Measurements from ENCODE around the gene AP5M1. TPM values are rescaled to one million over a fixed set of nuclear protein-coding genes. Genes with fewer than 3 reads are reported as not detected.
A peak's percentile ranks its signal among the peaks of the same experiment; 100 is the strongest.
"Not testable (repeated sequence)": the region's sequence is repeated elsewhere in the genome, so short reads cannot be mapped to it uniquely, and the experiment has no call there.

AP5M1 gene
- total RNA-seq, 1 experiment from 2014 or later = 23.1 TPM

DNA sequence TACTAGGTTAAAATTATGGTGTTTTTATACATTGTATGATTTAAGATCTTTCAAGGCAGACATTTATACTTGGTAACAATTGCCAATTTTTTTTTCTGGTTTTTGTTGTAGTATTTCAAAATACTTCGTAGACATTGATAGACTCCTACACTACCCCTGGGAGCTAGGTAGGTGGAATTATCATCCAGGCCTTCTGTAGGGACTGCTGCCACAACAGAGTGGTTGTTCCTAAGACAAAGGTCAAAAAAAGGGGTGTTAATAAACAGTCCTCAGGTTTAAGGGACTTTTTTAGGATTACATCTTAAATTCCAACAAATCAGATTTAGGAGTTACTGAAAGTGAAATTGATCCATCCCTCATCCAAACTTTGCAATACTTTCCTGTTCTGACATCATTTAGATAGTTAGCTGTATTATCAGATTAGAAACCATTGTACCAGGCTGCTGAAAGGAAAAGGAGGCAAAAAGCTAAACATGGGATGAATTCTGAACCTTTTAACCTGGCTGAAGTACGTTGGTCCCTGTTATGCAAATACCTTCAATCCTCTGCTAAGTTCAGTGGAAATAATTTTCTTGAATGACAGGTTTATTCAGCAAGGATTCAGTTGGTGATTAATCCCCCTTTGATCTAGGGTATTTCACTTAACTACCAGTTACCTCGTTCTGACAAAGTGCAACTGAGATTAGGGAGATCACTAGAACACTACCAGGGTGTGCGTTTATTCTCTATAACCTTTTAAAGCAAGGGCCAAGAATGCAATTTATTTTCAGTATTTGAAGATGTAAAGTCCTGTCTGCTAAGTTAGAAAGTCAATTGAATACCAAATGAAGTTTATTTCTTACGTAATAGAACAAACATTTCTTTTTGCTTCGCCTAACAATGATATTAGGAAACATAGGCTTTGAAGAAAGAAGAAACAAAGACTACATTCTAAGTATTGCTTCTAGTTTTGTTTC, 23.2 kb downstream of the AP5M1 start:
- DNase-seq (ENCODE audit: low read depth) = no peak

DNA sequence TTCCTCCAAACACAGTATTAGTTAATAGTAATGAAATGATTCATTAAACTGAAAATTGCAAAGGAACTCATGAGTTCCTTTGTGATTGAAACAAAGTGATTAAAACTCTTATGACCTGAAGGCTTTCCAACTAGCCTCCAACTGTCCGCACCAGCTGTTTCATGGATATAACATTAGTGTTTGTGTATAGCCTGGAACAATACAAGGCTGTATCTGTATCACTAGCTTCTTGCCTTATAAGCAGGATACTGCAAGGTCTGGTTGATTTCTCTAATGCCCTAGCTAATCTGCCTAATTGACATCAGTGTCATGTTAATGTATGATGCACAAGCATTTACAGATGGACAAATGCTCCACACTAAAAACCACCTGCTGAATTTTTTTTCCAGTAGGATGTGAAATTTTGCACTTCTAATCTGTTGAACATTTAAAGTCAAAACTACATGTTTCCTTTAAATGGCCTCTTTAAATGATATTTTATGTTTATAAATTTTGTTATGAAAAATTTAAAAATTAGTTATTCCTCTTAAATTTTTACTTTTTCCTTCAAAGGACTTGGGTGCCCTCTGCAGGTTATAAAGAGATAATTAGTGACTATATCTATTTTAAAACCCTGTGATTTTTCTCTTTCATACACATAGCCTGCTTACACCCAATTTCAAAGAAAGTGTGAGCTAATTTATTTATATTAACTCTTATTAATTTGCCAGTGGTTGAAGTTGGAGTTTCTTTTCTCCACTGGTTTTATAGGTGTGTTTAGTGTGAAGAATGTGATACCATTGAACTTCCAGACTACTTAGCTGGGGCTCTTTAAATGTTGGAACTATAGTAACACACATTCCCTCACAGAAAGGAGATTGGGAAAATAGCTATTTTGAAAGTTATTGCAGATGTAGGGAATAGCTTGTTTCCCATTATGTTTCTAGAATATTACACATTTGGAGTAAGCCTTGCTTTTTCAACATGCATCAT, 25.4 kb downstream of the AP5M1 start:
- DNase-seq (ENCODE audit: low read depth) = no peak

DNA sequence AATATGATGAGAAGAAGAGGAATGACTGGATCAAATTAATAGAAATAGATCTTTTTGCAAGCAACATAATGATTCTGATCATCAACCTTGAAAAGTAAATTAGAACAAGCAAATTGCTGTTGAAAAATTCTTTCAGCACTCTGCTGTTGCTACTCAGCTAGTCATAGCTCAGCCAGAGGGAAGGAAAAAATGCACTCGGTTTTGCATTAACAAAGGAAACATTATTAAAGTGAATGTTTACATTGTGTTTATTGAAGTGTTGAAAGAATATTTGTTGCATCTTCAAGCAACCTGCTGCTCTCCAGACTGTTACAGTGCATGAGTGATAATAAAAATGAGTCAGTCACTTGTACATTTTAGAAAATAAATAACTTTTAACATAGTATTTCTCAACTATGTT, 26.5 kb downstream of the AP5M1 start:
- DNase-seq (ENCODE audit: low read depth) = no peak

DNA sequence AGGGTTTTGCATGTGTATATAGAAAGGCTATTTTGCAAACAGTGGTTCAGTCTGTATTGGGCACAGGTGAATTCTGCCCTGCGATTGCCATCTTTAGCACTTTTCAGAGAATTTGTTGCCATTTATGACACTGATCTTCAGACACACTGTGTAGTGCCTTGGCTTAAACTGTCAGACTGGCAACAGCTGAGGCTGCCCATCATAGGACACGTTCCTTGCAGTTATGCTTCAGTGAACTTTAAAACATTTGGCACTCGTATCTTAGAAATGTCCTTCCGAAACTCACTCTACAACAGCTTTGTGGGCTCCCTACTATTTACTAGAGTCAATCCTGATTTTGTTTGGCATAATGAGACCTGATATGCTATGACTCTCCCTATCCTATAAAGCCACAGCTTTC, 29.1 kb downstream of the AP5M1 start:
- no peak for DNase-seq (ENCODE audit: low read depth)

DNA sequence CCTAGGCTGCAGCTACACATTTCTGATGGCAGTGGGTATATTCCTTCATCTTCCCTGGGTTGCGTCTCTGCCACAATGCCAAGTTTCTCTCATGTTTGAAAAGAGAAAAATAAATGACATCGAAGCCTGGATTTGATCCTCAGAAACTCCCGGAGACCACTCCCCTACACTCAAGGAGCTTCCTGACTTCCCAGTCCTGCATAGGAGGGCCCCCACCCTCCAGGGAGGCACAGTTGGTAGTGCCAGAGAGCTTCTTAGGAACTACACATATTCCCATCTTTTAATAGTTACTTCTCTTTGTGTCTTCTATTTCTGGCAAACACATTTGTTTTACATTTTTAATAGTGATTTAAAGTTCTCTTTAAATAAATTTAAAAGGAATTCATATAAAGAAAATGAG, 30.7 kb downstream of the AP5M1 start:
- no peak for DNase-seq (ENCODE audit: low read depth)

DNA sequence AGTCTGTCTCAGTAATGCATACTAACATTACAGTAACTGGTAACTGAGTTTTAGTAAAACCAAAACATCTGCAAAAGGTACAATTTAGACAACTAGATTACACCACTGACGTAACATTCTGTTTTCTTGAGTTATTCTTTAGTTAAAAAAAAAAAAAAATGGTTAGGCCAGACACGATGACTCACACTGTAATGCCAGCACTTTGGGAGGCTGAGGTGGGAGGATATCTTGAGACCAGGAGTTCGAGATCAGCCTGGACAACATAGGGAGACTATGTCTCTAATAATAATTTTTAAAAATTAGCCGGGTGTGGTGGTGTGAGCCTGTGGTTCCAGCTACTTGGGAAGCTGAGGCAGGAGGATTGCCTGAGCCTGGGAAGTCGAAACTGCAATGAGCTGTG, 34.1 kb downstream of the AP5M1 start:
- DNase-seq (ENCODE audit: low read depth) = peak; percentile 17

DNA sequence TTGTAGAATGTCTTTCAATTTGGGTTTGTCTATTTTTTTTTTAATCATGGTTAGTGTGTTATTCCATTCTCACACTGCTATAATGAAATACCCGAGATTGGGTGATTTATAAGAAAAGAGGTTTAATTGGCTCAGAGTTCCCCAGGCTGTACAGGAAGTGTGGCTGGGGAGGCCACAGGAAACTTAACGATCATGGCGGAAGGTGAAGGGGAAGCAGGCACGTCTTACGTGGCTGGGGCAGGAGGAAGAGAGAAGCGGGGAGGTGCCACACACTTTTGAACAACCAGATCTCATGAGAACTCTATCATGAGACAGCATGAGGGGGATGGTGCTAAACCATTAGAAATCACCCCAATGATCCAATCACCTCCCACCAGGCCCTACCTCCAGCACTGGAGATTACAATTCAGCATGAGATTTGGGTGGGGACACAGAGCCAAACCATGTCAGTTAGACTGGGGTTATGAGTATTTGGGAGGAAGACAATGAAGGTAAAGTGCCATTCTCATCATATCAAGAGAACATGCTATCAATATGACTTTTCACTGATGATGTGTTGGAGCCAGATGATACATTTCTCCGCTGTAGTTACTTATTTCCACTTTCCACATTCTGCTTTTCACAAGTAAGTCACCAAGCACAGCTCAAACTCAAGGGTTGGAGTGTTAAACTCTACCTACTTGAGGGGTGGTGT, 45.8 kb downstream of the AP5M1 start:
- DNase-seq (ENCODE audit: low read depth) = no peak

DNA sequence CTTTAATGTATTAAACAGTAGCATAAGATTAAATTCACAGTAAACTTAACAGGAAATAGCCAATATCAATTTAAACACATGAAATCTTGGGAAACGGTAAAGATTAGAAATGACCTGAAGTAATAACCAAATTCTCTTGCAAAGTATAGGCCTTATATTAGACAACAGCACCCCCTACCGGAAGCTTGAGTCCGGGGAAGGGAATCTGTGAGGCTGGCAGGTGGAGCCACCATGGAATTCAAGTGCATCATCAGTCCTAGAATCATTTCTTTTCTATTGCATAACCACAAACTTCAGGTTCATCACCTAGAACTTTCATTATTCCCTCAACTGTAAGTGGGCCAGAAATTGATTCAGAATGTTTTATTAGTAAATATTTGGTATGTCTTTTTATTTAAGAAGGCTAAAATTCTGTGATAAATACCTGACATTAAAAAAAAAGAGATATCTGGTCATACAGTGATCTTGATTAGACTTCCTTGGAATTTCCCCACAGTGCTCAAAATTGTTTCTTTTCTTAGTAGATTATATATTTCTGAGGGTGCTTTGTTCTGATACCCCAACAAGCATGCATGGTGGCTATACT, 48.6 kb downstream of the AP5M1 start:
- DNase-seq (ENCODE audit: low read depth) = peak; percentile 62

DNA sequence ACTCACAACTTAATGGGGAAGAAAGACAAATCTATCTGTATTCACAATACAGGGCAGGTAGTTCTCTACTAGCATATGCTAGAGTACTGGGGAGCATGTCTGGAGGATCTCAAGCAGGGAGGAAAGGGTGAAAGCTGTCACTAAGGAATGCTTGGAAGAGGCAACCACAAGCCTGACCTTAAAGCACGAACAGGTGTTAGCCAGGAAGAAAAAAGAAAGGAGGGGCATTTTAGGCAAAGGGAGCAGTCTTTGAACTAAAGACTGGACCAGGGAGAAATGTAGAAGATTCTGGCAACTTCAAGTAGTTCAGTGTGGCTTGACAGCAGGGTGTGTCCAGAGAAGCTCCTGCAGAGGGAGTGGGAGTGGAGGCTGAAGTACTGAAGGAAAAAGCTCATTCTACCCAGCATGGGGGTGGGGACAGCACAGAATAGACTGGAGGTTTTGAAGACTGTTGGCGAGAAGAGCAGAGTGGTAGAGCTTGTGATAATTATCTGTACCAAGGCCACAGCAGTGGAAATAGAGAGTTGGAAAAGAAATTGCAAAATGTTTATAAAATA, 50.9 kb downstream of the AP5M1 start:
- DNase-seq (ENCODE audit: low read depth) = no peak

DNA sequence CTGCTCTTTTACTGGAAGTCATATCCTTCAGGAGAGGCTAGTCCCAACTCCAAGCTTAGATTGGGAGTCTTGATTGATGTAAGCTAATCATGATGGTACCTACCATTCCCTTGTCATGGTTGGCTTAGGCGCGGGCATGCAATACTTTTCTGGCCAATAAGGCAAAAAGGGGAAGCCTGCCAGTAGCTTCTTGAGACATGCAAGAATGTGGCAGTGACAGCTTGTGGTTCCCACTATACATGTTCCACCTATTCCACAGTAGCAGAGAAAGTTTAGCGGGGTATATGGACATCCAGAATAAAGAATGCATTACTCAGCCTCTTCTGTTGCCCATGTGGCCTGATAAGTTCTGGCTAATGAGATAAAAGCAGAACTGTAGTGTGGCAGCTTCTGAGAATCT, 55.0 kb downstream of the AP5M1 start:
- DNase-seq (ENCODE audit: low read depth) = no peak

DNA sequence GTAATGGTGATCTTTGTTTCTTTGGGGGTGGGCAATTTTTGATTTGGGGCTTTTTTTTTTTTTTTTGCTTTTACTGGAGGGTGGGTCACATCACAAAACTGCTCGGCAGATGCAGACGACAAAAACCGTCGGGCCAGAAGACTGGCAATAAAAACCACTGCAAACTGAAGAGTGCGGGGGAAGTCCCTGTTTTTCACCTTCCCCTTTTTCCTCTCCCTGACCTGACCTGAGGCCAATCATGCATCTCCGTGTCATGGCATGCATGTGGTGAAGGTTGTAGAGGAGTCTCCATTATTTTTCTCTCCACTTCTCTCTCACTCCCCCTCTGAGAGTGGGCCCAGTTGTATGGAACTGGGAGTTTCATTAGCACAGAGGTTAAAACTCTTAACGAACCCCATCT, 57.5 kb downstream of the AP5M1 start:
- DNase-seq (ENCODE audit: low read depth) = no peak

DNA sequence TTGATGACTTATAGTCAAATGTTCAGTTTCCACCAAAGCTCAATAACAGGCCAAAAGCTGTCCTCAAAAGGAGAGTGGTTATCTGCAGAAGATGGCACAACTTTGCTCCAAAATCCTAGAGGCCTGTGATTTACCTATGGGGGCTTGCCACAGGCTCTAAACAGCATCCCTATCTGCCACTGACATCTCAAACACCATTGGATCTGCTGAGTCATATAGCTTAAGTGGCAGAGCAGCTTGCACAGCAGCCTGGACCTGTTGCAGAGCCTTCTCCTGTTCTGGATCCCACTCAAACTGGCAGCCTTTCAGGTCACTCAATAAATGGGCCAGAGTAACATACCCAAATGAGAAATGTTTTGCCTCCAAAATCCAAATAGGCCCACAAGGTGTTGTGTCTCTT, 61.1 kb downstream of the AP5M1 start:
- no peak for DNase-seq (ENCODE audit: low read depth)

DNA sequence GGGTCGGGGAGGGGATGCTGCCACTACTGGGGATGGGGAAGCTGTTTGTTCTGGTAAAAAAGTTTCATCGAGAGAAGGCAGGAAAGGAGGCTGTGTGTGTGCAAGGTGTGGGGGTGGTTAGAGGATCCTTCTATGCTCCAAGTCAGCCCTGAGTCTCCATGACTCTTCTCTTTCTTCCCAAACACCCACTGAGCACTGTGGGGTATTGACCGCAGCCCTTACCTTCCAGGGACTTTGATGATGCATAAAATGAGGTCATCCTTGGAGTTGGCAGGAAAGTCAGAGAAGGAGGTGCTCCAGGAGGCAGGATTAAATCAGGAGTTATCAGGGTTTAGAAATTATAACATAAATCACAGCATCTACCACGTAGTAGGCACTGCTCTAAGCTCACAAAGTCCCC, 63.7 kb downstream of the AP5M1 start:
- peak; percentile 83 for DNase-seq (ENCODE audit: low read depth)

DNA sequence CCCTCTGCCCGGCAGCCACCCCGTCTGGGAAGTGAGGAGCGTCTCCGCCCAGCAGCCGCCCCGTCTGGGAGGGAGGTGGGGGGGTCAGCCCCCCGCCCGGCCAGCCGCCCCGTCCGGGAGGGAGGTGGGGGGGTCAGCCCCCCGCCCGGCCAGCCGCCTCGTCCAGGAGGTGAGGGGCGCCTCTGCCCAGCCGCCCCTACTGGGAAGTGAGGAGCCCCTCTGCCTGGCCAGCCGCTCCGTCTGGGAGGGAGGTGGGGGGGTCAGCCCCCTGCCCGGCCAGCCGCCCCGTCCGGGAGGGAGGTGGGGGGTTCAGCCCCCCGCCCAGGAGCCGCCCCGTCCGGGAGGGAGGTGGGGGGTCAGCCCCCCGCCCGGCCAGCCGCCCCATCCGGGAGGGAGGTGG, 65.0 kb downstream of the AP5M1 start:
- DNase-seq (ENCODE audit: low read depth) = not testable (repeated sequence)

DNA sequence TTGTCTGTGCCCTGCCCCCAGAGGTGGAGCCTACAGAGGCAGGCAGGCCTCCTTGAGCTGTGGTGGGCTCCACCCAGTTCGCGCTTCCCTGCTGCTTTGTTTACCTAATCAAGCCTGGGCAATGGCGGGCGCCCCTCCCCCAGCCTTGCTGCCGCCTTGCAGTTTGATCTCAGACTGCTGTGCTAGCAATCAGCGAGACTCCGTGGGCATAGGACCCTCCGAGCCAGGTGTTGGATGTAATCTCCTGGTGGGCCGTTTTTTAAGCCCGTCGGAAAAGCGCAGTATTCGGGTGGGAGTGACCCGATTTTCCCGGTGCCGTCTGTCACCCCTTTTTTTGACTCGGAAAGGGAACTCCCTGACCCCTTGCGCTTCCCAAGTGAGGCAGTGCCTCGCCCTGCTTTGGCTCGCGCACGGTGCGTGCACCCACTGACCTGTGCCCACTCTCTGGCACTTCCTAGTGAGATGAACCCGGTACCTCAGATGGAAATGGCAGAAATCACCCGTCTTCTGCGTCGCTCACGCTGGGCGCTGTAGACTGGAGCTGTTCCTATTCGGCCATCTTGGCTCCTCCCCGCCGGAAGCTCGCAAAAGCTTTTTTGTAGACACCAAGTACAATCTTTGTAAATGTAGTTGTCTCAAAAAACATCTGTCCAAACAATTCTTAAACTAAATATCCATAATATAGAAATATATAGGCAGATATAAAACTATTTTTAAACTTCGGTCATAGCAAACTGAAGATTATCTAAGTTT, 75.0 kb downstream of the AP5M1 start:
- not testable (repeated sequence) for DNase-seq (ENCODE audit: low read depth)

DNA sequence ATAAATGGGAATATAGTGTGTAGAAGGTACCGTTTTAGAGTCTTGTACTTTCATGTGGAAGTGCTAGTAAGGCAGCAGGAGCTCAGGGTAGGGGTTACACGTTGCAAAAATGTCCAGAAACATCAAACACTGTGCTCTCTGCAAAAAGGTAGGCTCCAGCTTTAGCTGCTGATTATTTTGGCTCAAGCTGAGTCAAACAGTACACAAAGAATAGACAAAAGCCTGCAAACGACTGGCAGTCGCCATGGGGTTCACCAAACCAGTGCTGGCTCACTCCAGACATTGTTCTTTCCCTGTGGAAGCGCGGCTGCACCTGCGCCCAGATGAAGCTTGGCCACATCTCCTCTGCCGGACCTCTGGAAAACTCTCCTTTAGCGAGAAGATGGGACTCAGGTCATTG, 76.3 kb downstream of the AP5M1 start:
- DNase-seq (ENCODE audit: low read depth) = no peak

DNA sequence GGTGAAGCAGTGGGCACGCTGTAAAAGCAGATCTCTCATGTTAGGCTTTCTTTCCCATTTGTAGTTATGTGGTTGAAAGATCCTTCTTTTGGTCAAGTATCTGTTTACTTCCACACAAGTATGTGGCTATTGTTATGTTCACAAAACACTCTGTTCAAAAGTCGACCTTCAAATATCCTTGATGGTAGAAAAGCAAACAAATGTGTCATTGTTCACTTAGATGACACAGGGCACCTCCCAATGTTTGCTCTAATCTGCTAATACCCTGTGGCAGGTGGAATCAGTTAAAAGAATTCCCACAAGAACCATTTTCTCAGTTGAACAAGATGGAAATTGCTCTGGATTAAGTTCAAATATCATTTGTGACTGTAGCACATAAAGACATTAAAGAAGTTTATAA, 78.0 kb downstream of the AP5M1 start:
- no peak for DNase-seq (ENCODE audit: low read depth)

All from HT1080 (cell line).